ENCODE measurements around the gene ADGRB2. TPM values are rescaled to one million over a fixed set of nuclear protein-coding genes. Genes with fewer than 3 reads are reported as not detected.
A peak's percentile ranks its signal among the peaks of the same experiment; 100 is the strongest.

ADGRB2 gene
- total RNA-seq, 4 donors from 2014 or later: 1.4 to 6.0 (median 2.5) TPM

GRCh38 chr1:31807273-31808048 lies 43.3 kb upstream of the ADGRB2 start:
- no peaks in the 10 kb centered on the region for H3K9me3 ChIP-seq
- H3K27ac ChIP-seq: no peak overlapping the region
- DNase-seq (ENCODE audit: low spot score in 2 of 2): no peak
- no peaks in the 10 kb centered on the region for H3K4me1 ChIP-seq
- TF ChIP-seq EP300 (IDR thresholded peaks at IDR 0.05): no peak
- no peak for TF ChIP-seq CTCF (IDR thresholded peaks at IDR 0.05)
- TF ChIP-seq POLR2A (IDR thresholded peaks at IDR 0.05): no peak
- no peak for TF ChIP-seq POLR2AphosphoS5 (IDR thresholded peaks at IDR 0.05)
- no peaks in the 10 kb centered on the region for H3K27me3 ChIP-seq
- no peak overlapping the region for H3K4me3 ChIP-seq
- 64% methylated on average over 4 of the region's 4 CpGs for WGBS
- H3K36me3 ChIP-seq: no peaks in the 10 kb centered on the region

DNA sequence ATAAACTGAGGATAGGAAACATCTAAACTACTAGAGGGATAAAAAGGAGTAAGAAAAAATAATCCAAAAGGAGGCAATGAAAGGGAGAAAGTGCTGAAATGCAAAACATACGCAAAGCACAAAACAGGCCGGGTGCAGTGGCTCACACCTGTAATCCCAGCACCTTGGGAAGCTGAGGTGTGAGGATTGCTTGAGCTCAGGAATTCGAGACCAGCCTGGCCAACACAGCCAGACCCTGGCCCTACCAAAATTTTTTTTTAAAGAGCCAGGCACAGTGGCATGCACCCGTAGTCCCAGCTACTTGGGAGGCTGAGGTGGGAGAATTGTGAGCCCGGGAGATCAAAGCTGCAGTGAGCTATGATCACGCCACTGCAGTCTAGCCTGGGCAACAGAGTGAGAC lies 41.2 kb upstream of the ADGRB2 start:
- Histone ChIP-seq H3K4me1 (no peaks in the 10 kb centered on the region), H3K9me3 (no peaks in the 10 kb centered on the region), H3K27me3 (no peaks in the 10 kb centered on the region), H3K4me3 (no peak overlapping the region), H3K36me3 (no peaks in the 10 kb centered on the region), H3K27ac (no peak overlapping the region)
- TF ChIP-seq POLR2AphosphoS5 (IDR thresholded peaks at IDR 0.05): no peak
- TF ChIP-seq POLR2A (IDR thresholded peaks at IDR 0.05): no peak
- TF ChIP-seq CTCF (IDR thresholded peaks at IDR 0.05): no peak
- no peak for TF ChIP-seq EP300 (IDR thresholded peaks at IDR 0.05)
- 85% methylated on average over 6 of the region's 6 CpGs for WGBS
- DNase-seq (ENCODE audit: low spot score in 2 of 2): no peak

GRCh38 chr1:31804098-31804497 lies 40.0 kb upstream of the ADGRB2 start:
- no peak for DNase-seq (ENCODE audit: low spot score in 2 of 2)
- TF ChIP-seq EP300 (IDR thresholded peaks at IDR 0.05): no peak
- WGBS: 94% methylated on average over 1 of the region's 1 CpG

DNA sequence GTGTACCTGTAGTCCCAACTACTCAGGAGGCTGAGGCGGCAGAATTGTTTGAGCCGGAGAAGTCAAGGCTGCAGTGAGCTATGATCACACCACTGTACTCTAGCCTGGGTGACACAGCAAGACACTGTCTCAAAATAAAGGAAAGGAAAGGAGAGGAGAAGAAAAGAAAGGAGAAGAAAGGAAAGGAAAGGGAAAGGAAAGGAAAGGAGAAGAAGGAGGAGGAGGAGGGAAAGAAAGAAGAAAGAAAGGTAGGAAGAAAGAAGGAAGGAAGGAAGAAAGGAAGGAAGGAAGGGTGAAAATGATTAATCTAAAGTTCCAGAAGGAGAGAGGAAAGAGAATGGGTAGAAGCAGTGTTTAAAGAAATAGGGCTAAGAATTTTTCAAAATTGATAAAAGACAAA lies 39.5 kb upstream of the ADGRB2 start:
- Histone ChIP-seq H3K27ac (no peak overlapping the region), H3K4me1 (peaks cover 3% of the 10 kb centered on the region), H3K4me3 (no peak overlapping the region), H3K9me3 (no peaks in the 10 kb centered on the region), H3K36me3 (no peaks in the 10 kb centered on the region), H3K27me3 (no peaks in the 10 kb centered on the region)
- TF ChIP-seq EP300 (IDR thresholded peaks at IDR 0.05): no peak
- TF ChIP-seq CTCF (IDR thresholded peaks at IDR 0.05): no peak
- no peak for TF ChIP-seq POLR2A (IDR thresholded peaks at IDR 0.05)
- TF ChIP-seq POLR2AphosphoS5 (IDR thresholded peaks at IDR 0.05): no peak
- 97% methylated on average over 2 of the region's 2 CpGs for WGBS
- DNase-seq (ENCODE audit: low spot score in 2 of 2): no peak

More at GRCh38 chr1:31804098-31804497, 40.0 kb upstream of the ADGRB2 start:
- no peaks in the 10 kb centered on the region for H3K27me3 ChIP-seq
- H3K9me3 ChIP-seq: no peaks in the 10 kb centered on the region
- H3K27ac ChIP-seq: no peak overlapping the region
- H3K36me3 ChIP-seq: no peaks in the 10 kb centered on the region
- no peaks in the 10 kb centered on the region for H3K4me1 ChIP-seq
- no peak overlapping the region for H3K4me3 ChIP-seq

DNA sequence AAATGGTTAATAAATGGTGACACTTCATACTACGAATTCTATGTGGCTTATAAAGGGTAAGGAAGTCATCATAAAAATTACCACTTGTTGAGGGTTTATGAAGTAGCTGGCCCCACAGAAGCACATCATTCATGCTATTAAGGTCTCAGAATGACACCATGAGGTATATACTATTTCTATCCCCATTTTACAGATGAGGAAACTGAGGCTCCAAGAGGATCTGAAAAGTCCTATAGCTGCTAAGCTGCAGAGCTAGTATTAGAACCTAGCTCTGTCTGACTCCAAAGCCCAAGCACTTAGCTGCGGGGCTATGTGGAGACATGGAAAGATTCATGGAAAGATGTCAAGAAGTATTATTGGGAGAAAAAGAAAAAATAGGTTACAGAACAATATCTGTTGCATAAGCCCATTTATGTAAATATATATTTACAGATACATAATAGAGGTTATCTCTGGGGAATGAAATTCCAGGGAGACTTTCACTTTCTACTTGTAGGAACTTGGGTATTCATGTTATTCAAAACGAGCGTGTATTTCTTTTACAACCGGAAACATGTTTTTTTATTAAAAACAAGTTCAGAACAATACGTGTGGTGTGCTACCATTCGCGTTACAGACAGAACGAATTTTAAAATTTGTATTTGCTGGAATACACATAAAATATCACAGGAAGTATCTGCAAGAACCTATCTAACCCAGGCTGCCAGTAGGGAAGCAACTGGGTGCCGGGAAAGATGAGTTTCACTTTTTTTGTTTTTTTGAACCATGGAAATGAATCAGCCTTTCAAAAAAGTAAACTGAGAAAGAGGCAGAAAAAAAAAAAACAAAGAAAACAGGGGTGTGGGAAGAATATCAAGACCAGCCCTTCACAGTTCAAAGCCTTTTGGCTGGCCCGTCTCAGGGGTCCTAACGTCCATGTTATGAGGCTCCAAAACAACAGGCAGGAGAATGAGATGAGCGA lies 38.3 kb upstream of the ADGRB2 start:
- peak overlapping the region; percentile 32 for H3K4me3 ChIP-seq
- H3K27me3 ChIP-seq: peaks cover 3% of the 10 kb centered on the region
- no peaks in the 10 kb centered on the region for H3K36me3 ChIP-seq
- no peaks in the 10 kb centered on the region for H3K9me3 ChIP-seq
- 36% methylated on average over 13 of the region's 13 CpGs for WGBS
- DNase-seq (ENCODE audit: low spot score in 2 of 2): no peak
- no peak overlapping the region for H3K27ac ChIP-seq
- H3K4me1 ChIP-seq: peaks cover 7% of the 10 kb centered on the region
- TF ChIP-seq POLR2AphosphoS5 (IDR thresholded peaks at IDR 0.05): no peak
- no peak for TF ChIP-seq CTCF (IDR thresholded peaks at IDR 0.05)
- TF ChIP-seq POLR2A (IDR thresholded peaks at IDR 0.05): no peak
- no peak for TF ChIP-seq EP300 (IDR thresholded peaks at IDR 0.05)

All from suprapubic skin (tissue), 4 donors.